ENCODE measurements around the gene FNTB. TPM values are rescaled to one million over a fixed set of nuclear protein-coding genes. Genes with fewer than 3 reads are reported as not detected.

Gene FNTB
- total RNA-seq, 1 donor from 2014 or later, result 13.3 TPM

GRCh38 chr14:64953310-64953654 is 33.4 kb upstream of the FNTB start:
- Histone ChIP-seq H3K27me3 (no peaks in the 10 kb centered on the region), H3K4me3 (no peak overlapping the region), H3K27ac (no peak overlapping the region), H3K9me3 (no peaks in the 10 kb centered on the region), H3K4me1 (no peaks in the 10 kb centered on the region), H3K36me3 (peaks cover 0 to 13% of the 10 kb centered on the region in 2 donors)
- TF ChIP-seq POLR2AphosphoS5 (IDR thresholded peaks at IDR 0.05; ENCODE audit: insufficient read depth in 1 of 2, low read depth in 1 of 2) (no peak), POLR2A (IDR thresholded peaks at IDR 0.05) (no peak), CTCF (IDR thresholded peaks at IDR 0.05) (no peak)
- intact Hi-C loops (cut with DNase I), result no loop called here
- DNase-seq (ENCODE audit: extremely low spot score in 2 of 2), result no peak

GRCh38 chr14:64953661-64954060 is 33.0 kb upstream of the FNTB start:
- intact Hi-C loops (cut with DNase I), result no loop called here
- Histone ChIP-seq H3K4me3 (no peak overlapping the region), H3K27me3 (no peaks in the 10 kb centered on the region), H3K36me3 (peaks cover 0 to 13% of the 10 kb centered on the region in 2 donors), H3K4me1 (no peaks in the 10 kb centered on the region), H3K27ac (no peak overlapping the region), H3K9me3 (no peaks in the 10 kb centered on the region)
- no peak for TF ChIP-seq CTCF (IDR thresholded peaks at IDR 0.05)
- no peak for TF ChIP-seq POLR2A (IDR thresholded peaks at IDR 0.05)
- no peak for TF ChIP-seq POLR2AphosphoS5 (IDR thresholded peaks at IDR 0.05; ENCODE audit: insufficient read depth in 1 of 2, low read depth in 1 of 2)
- DNase-seq (ENCODE audit: extremely low spot score in 2 of 2), result no peak

- H3K27me3 ChIP-seq, result no peaks in the 10 kb centered on the region
- H3K4me1 ChIP-seq, result no peaks in the 10 kb centered on the region
- intact Hi-C loops (cut with DNase I), result no loop called here
- H3K9me3 ChIP-seq, result no peaks in the 10 kb centered on the region
- no peak overlapping the region for H3K4me3 ChIP-seq
- DNase-seq (ENCODE audit: extremely low spot score in 2 of 2), result no peak
- peaks cover 0 to 9% of the 10 kb centered on the region in 2 donors for H3K36me3 ChIP-seq
- no peak overlapping the region for H3K27ac ChIP-seq
- no peak for TF ChIP-seq CTCF (IDR thresholded peaks at IDR 0.05)
- TF ChIP-seq POLR2A (IDR thresholded peaks at IDR 0.05), result no peak
- no peak for TF ChIP-seq POLR2AphosphoS5 (IDR thresholded peaks at IDR 0.05; ENCODE audit: insufficient read depth in 1 of 2, low read depth in 1 of 2)
Observed at GRCh38 chr14:64954491-64955240, 32.0 kb upstream of the FNTB start.

- peaks cover 0 to 8% of the 10 kb centered on the region in 2 donors for H3K36me3 ChIP-seq
- no peaks in the 10 kb centered on the region for H3K4me1 ChIP-seq
- H3K4me3 ChIP-seq, result no peak overlapping the region
- H3K9me3 ChIP-seq, result no peaks in the 10 kb centered on the region
- intact Hi-C loops (cut with DNase I), result no loop called here
- no peak overlapping the region for H3K27ac ChIP-seq
- no peak for DNase-seq (ENCODE audit: extremely low spot score in 2 of 2)
- TF ChIP-seq POLR2A (IDR thresholded peaks at IDR 0.05), result no peak
- TF ChIP-seq CTCF (IDR thresholded peaks at IDR 0.05), result no peak
- no peak for TF ChIP-seq POLR2AphosphoS5 (IDR thresholded peaks at IDR 0.05; ENCODE audit: insufficient read depth in 1 of 2, low read depth in 1 of 2)
- H3K27me3 ChIP-seq, result no peaks in the 10 kb centered on the region
Observed at GRCh38 chr14:64955297-64955696, 31.4 kb upstream of the FNTB start.

GRCh38 chr14:64956697-64957406 is 29.8 kb upstream of the FNTB start:
- no peak overlapping the region for H3K27ac ChIP-seq
- H3K4me3 ChIP-seq, result no peak overlapping the region
- TF ChIP-seq POLR2A (IDR thresholded peaks at IDR 0.05) (no peak), CTCF (IDR thresholded peaks at IDR 0.05) (no peak), POLR2AphosphoS5 (IDR thresholded peaks at IDR 0.05; ENCODE audit: insufficient read depth in 1 of 2, low read depth in 1 of 2) (no peak)
- intact Hi-C loops (cut with DNase I), result no loop called here
- H3K9me3 ChIP-seq, result no peaks in the 10 kb centered on the region
- no peaks in the 10 kb centered on the region for H3K27me3 ChIP-seq
- no peaks in the 10 kb centered on the region for H3K36me3 ChIP-seq
- peaks cover 10% of the 10 kb centered on the region for H3K4me1 ChIP-seq
- no peak for DNase-seq (ENCODE audit: extremely low spot score in 2 of 2)
